Measurements from ENCODE around the gene COG1.

Gene COG1

DNA sequence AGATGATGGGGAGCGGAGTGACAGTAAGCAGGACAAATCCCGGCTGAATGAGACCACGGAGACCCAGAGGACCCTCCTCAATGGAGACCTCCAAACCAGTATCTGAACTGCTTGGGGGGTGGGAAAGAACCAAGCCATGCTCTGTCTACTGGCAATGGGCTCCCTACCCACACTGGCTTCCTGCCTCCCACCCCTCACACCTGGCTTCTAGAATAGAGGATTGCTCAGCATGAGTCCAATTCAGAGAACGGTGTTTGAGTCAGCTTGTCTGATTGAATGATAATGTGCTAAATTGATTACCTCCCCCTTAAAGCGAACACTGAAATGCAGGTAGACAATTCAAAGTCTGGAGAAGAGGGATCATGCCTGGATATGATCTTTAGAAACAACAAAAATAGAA lies 22.5 kb upstream of the COG1 start:
- DNase-seq (ENCODE audit: low read depth in 1 of 2, low spot score in 1 of 2) = no peak

- DNase-seq (ENCODE audit: low read depth in 1 of 2, low spot score in 1 of 2) = no peak
These were observed 20.6 kb upstream of the COG1 start for GRCh38 chr17:73172252-73172651.

- no peak for DNase-seq (ENCODE audit: low read depth in 1 of 2, low spot score in 1 of 2)
These were observed 18.7 kb upstream of the COG1 start for GRCh38 chr17:73174126-73174525.

- DNase-seq (ENCODE audit: low read depth in 1 of 2, low spot score in 1 of 2) = no peak
These were observed 16.8 kb upstream of the COG1 start for GRCh38 chr17:73175962-73176565.

DNA sequence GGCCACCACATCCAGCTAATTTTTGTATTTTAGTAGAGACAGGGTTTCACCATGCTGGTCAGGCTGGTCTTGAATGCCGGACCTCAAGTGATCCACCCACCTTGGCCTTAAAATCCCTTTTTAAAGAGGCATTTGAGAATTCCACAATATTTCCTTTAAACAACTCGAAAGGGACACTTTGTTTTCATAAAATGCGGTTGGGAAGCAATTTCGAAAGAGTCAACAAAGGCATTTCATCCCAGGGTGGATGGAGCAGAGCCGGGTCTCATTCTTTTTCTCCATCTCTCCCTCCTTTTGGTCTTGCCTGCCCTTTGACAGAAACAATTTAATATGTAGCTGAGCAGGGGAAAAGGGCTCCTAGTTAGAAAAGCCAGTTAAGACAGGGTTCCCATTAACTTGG lies 13.5 kb upstream of the COG1 start:
- DNase-seq (ENCODE audit: low read depth in 1 of 2, low spot score in 1 of 2) = no peak

- no peak for DNase-seq (ENCODE audit: low read depth in 1 of 2, low spot score in 1 of 2)
These were observed 13.0 kb upstream of the COG1 start for GRCh38 chr17:73179878-73180277.

DNA sequence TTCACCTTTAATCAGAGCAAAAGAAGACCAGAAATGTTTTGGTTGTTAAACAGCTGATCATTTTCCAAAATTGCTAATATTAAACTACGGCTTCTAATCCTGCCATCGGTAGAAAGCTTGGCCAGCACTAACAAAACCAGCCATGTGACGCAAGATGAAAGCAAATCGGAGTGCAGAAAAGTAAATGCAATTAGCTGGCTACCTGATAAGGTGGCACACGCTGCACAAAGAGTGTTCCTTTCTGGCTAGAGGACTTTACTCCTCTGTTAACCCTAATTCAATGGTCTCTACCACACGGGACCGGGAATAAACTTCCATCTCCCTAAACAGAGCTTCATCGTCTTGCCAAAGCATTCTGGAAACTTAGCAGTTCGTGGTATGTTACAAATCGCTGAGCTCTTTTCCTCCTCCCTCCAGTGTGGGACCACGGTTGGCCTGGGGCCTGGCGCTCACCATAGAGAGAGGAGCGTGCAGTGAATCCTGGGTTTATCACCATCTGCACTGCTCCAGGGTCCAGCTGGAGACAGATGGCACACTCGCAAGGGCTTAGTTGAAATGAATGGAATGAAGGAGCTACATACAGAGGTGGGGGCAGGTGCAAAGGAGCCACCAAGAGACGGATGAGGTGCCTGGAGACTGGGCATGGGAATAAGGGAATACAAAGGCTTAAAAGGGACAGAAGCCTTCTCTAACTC lies 10.1 kb upstream of the COG1 start:
- DNase-seq (ENCODE audit: low read depth in 1 of 2, low spot score in 1 of 2) = no peak

DNA sequence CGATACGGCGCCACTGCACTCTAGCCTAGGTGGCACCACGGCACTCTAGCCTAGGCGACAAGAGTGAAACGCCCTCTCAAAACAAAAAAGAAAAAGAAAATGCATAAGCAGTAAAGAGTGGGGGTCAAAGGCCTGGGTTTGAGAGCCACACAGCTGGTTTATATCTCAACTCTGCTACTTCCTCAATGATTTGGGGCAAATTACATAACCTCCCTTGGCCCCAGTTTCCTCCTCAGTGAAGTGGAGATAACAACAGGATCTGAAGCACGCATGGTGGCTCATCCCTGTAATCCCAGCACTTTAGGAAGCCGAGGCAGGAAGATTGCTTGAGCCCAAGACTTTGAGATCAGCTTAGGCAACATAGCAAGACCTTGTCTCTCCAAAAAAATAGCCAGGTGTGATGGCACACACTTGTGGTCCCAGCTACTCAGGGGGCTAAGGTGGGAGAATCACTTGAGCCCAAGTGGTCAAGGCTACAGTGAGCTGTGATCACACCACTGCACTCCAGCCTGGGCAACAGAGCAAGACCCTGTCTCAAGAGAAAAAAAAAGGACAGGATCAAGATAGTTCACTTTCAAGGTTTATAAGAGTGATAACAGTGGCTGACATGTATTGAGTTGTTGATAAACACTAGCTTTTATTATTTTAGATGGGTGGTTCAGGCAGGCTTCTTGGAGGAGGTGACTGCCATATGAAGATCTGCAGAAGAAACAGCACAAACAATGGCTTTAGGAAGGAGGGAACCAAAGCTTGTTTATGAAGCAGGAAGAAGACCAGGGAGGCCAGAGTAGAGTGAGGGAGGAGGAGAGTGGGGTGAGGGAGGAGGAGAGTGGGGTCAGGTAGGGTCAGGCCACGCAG lies 8.5 kb upstream of the COG1 start:
- no peak for DNase-seq (ENCODE audit: low read depth in 1 of 2, low spot score in 1 of 2)

DNA sequence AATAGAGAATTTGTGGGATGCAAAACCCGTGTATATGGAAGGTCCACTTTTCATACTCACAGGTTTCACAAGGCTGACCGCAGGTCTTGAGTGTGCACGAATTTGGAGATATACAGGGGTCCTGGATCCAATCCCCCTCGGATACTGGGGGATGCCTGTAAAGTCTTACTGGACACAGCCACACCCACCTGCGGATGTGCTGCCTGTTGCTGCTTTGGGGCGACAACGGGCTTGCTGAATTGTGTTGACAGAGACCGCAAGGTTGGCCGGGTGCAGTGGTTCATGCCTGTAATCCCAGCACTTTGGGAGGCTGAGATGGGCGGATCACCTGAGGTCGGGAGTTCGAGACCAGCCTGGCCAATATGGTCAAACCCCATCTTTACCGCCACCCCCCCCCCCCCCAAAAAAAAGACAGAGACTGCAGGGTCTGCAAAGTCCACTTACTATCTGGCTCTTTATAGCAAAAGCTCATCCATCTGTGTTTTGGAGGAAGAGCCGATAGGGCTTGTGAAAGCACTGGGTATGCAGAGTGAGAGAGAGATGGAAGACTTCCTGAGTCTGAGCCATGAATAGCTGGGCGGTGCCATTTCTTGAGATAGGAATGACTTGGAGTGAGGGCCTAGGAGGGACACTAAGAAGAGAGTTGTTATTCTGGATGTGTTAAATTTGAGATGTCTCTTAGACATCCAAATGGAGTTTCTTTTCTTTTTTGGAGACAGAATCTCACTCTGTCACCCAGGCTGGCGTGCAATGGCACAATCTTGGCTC lies 6.4 kb upstream of the COG1 start:
- DNase-seq (ENCODE audit: low read depth in 1 of 2, low spot score in 1 of 2) = no peak

DNA sequence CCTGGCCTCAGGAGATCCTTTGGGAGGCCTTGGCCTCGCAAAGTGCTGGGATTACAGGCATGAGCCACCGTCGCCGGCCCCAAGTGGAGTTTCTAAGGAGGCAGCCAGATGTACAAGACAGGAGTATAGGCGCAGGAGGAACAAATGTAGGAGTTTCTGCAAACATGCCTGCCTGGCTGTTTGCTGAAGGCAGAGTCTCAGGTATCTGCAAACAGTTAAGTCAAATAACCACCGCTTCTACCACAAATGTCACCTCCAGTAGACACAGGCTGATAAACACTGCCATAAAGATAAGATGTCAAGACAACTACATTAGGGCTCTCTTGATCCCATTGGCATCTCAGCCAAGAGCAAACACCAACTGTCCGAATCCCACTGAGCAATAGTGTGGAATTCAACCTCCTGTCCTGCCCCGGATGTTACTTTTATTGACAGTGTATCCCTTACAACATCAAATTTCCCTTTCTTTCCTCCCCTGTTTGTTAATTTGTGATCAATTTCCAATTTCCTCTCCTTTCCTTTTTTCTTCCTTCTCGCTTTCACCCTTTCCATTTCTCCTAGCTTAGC lies 5.6 kb upstream of the COG1 start:
- no peak for DNase-seq (ENCODE audit: low read depth in 1 of 2, low spot score in 1 of 2)

DNA sequence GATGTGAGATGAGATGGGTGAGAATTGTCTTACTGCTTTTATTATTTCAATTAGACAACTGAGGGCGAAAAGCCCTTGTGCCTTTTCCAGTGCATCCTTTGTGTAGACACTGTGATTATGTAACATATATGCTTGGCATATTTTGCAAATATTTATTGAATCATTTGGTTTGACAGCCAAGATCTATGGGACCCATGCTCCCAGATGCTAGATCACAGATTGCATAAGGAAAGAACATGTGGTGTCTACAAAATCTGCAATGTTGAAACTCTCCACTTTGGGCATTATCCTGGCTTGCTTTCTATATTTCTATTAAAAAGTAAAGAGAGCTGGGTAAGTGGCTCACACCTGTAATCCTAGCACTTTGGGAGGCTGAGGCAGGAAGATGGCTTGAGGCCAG lies 4.8 kb upstream of the COG1 start:
- DNase-seq (ENCODE audit: low read depth in 1 of 2, low spot score in 1 of 2) = no peak

GRCh38 chr17:73189417-73190099 lies 3.3 kb upstream of the COG1 start:
- DNase-seq (ENCODE audit: low read depth in 1 of 2, low spot score in 1 of 2) = no peak

DNA sequence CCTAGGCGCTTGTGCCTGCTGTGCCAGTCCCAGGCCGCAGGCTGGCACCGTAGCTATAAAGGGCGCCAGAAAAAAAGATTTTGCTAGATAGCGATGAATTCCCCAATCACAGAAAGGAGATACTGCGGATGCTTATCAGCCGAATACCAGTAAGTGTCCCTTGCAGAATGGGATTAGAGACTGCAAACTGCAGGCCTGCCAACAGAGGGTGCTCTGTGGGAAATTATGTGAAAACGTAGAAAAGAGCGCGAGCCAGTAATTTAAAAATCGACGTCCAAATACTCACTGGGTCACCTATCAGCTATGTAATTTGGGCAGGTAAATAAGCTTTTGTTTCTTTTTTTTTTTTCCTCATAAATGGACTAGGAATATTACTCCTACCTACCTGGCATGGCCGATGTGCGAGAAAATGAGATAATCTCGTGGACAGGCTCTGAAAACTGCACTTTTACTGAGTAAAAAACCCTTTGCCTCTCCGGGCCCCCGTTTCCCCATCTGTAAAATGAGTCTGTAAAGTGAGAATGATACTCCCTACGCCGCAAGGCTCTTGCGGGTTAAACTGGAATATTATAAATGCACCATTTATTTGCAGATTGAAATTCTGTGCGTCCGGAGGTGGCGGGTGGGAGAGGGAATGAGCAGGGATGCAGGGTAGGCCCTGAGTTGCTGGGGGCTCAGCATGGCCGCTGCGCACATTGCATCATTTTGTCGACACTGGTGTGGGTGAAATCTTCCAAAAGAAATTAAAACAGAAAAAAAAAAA lies 1.2 kb upstream of the COG1 start:
- peak; percentile 36 to 40 for DNase-seq (ENCODE audit: low read depth in 1 of 2, low spot score in 1 of 2)

- peak; percentile 24 to 47 for DNase-seq (ENCODE audit: low read depth in 1 of 2, low spot score in 1 of 2)
These were observed 505 bp upstream of the COG1 start for GRCh38 chr17:73192206-73192893.

DNA sequence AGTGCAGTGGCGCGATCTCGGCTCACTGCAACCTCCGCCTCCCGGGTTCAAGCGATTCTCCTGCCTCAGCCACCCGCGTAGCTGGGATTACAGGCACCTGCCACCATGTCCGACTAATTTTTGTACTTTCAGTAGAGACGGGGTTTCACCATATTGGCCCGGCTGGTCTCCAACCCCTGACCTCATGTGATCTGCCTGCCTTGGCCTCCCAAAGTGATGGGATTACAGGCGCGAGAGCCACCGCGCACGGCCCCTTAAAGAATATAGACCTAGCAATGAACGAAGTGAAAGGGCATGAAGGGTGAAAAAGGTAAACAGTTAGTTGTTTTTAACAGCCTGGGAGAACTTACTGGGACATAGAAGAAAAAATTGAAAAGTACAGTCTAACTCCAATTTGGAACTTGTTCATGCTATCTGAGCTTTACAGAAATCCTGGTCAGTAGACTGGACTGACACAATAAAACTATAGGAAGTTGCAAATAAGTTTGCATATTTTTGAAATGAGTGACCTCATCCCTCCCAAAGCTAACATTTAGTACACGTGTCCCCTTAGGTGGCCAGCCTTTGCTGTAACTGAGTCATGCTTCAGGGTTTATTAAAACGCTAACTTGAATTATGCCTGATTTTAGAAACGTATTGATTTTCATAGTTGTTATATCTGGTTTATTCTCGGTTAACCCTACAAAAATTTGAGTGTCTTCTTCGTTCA lies 1.8 kb downstream of the COG1 start:
- DNase-seq (ENCODE audit: low read depth in 1 of 2, low spot score in 1 of 2) = no peak

- DNase-seq (ENCODE audit: low read depth in 1 of 2, low spot score in 1 of 2) = no peak
These were observed 3.6 kb downstream of the COG1 start for GRCh38 chr17:73196500-73196899.

- no peak for DNase-seq (ENCODE audit: low read depth in 1 of 2, low spot score in 1 of 2)
These were observed 4.3 kb downstream of the COG1 start for GRCh38 chr17:73197161-73197560.

DNA sequence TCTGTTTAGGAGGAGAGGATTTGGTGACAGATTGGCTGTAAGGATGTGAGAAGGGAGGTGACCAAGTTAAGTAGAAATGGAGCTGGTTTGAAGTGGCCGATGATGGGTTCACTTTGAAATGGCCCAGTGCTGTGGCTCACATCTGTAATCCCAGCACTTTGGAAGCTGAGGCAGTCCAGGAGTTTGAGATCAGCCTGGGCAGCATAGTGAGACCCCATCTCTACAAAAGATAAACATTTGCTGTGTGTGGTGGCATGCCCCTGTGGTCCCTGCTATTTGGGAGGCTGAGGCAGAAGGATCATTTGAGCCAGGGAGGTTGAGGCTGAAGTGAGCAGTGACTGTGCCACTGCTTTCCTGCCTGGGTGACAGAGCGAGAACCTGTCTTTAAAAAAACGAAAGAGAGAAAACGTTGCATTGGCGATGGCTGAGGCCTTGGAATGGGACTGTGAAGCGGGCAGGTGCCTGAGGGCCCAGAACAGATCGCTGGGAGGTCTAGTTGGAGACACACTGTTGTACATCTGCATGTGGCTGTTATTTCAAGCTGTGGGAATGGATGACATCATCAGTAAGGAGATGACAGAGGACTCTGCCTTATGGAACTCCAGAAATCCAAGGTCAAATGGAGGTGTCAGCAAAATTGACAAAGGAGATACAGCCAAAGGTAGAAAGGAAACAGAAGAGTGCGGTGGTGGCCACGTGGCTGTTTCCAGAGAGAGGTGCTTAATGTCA lies 5.5 kb downstream of the COG1 start:
- no peak for DNase-seq (ENCODE audit: low read depth in 1 of 2, low spot score in 1 of 2)
